Measurements from ENCODE around the gene PSEN2. TPM values are rescaled to one million over a fixed set of nuclear protein-coding genes. Genes with fewer than 3 reads are reported as not detected.

Gene PSEN2
- total RNA-seq, 4 donors from 2014 or later, result 14.9 to 28.5 (median 20.2) TPM

DNA sequence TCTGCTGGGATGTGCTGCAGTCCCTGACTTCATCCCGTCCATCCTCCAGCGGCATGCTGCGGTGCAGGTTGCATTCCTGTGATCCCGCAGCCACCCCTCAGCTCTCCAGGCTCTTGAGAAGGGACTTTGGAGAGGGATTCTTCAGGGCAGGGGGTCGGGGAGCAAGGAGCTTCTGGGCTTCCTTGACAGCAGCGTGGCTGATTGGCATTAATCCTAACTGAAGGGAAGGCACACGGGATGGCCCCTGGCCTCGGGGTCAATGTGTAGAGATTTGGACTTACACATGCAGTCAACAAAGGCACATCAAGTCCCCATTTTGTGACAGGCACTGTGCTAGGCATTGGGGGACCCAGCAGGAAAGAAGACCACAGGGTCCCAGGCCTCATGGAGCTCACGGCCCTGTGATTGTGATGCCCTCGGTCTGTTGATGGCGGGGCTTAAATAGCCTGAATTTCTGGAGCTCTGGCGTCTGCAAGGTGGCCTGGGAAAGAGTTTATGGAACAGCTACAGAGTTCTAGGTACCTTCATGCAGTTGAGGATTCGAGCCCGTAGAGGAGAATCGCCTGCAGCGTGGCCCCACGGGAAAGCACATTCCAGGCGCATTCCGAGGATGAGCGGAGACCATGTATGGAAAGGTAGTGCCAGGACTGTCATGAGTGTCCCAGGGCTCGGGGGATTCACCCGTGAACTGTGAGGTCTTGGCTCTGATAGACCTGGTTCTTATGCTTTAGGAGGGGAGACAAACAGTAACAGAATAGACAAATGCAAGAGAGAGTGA is 20.1 kb downstream of the PSEN2 start:
- H3K27ac ChIP-seq, result no peak overlapping the region
- peaks cover 43% of the 10 kb centered on the region for H3K36me3 ChIP-seq
- no peaks in the 10 kb centered on the region for H3K27me3 ChIP-seq
- DNase-seq (ENCODE audit: low spot score in 2 of 2), result no peak
- H3K4me3 ChIP-seq, result no peak overlapping the region
- WGBS, result 89% methylated on average over 22 of the region's 22 CpGs
- no peaks in the 10 kb centered on the region for H3K9me3 ChIP-seq
- peaks cover under 1% of the 10 kb centered on the region for H3K4me1 ChIP-seq
- TF ChIP-seq EP300 (IDR thresholded peaks at IDR 0.05), result no peak
- TF ChIP-seq POLR2A (IDR thresholded peaks at IDR 0.05), result no peak
- TF ChIP-seq, protein P1, sequence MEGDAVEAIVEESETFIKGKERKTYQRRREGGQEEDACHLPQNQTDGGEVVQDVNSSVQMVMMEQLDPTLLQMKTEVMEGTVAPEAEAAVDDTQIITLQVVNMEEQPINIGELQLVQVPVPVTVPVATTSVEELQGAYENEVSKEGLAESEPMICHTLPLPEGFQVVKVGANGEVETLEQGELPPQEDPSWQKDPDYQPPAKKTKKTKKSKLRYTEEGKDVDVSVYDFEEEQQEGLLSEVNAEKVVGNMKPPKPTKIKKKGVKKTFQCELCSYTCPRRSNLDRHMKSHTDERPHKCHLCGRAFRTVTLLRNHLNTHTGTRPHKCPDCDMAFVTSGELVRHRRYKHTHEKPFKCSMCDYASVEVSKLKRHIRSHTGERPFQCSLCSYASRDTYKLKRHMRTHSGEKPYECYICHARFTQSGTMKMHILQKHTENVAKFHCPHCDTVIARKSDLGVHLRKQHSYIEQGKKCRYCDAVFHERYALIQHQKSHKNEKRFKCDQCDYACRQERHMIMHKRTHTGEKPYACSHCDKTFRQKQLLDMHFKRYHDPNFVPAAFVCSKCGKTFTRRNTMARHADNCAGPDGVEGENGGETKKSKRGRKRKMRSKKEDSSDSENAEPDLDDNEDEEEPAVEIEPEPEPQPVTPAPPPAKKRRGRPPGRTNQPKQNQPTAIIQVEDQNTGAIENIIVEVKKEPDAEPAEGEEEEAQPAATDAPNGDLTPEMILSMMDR (IDR thresholded peaks at IDR 0.05), result no peak
- TF ChIP-seq POLR2AphosphoS5 (IDR thresholded peaks at IDR 0.05), result no peak

DNA sequence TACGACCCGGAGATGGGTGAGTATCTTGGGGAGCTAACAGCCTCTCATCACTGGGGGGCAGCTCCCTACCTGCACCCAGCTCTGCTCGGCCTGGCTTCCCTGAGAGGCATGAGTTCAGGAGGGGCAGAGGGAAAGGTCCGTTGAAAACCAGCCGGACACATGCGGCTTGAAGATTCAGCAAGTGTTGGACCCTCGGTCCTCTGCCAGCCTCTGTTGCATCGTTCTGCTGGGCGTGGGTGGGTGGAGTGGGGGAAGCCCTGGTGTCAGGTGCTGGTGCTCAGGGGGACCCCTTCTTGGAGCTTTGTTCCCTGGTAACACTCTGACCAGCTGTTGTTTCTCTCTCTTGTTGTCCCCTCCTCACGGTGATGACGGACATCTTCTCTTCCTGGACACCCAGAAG is 20.9 kb downstream of the PSEN2 start:
- H3K9me3 ChIP-seq, result no peaks in the 10 kb centered on the region
- 90% methylated on average over 11 of the region's 11 CpGs for WGBS
- H3K27me3 ChIP-seq, result no peaks in the 10 kb centered on the region
- peaks cover 4% of the 10 kb centered on the region for H3K4me1 ChIP-seq
- no peak overlapping the region for H3K4me3 ChIP-seq
- H3K27ac ChIP-seq, result no peak overlapping the region
- no peak for TF ChIP-seq POLR2AphosphoS5 (IDR thresholded peaks at IDR 0.05)
- TF ChIP-seq, protein P1 (IDR thresholded peaks at IDR 0.05), result no peak
- TF ChIP-seq POLR2A (IDR thresholded peaks at IDR 0.05), result no peak
- TF ChIP-seq EP300 (IDR thresholded peaks at IDR 0.05), result no peak
- H3K36me3 ChIP-seq, result peaks cover 48% of the 10 kb centered on the region
- no peak for DNase-seq (ENCODE audit: low spot score in 2 of 2)

DNA sequence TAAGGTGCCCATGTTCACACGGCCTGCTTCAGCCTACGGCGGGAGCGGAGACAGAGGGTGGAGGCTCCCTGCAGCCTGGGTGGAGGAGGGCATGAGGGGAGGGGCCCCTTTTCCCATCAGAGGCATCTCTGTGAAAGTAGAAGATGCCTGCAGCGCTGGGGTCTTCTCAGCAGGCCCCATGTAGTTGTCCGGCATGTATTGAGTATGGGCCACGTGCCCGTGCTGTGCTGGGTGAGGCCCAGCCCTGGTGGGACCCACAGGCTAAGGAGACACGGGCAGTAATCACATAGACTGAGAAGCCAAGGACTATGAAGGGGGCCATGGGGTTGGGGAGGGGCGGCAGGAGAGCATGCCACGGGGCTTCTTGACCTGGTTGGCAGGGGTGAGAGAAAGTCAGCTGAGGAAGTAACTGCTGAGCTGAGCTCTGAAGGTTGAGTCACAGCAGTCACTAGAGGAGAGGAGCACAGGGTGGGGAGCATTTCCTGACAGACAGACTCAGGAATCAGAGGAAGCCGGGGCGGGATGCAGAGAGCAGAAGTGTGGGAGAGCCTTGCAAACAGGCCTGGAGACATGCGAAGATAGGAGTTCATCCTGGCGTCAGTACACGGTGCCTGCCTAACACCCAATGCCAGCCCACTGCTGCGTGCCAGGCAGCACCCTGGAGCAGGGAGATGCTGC is 21.6 kb downstream of the PSEN2 start:
- no peak for DNase-seq (ENCODE audit: low spot score in 2 of 2)
- no peak for TF ChIP-seq POLR2A (IDR thresholded peaks at IDR 0.05)
- TF ChIP-seq EP300 (IDR thresholded peaks at IDR 0.05), result no peak
- TF ChIP-seq, protein P1 (IDR thresholded peaks at IDR 0.05), result no peak
- no peak for TF ChIP-seq POLR2AphosphoS5 (IDR thresholded peaks at IDR 0.05)
- Histone ChIP-seq H3K27ac (no peak overlapping the region), H3K9me3 (no peaks in the 10 kb centered on the region), H3K27me3 (no peaks in the 10 kb centered on the region), H3K36me3 (peaks cover 48% of the 10 kb centered on the region), H3K4me3 (no peak overlapping the region), H3K4me1 (peaks cover 4% of the 10 kb centered on the region)
- 71% methylated on average over 15 of the region's 17 CpGs for WGBS

DNA sequence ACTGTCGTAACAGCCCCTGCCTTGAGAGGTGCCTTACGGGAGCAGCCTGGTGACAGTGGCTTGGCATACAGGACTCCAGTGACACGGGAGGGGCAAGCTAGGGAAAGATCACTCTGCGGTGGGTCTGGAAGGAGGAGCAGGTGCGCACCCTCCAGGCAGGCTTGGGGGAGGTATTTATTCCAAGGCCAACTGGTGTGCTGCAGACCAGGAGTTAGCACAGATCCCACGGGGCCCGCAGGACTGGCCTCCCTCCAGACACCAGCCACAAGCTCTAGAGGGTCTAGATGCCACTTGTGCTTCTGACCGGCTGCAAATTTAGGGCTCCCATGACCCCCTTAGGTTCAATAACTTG is 22.1 kb downstream of the PSEN2 start:
- H3K4me3 ChIP-seq, result no peak overlapping the region
- no peaks in the 10 kb centered on the region for H3K27me3 ChIP-seq

DNA sequence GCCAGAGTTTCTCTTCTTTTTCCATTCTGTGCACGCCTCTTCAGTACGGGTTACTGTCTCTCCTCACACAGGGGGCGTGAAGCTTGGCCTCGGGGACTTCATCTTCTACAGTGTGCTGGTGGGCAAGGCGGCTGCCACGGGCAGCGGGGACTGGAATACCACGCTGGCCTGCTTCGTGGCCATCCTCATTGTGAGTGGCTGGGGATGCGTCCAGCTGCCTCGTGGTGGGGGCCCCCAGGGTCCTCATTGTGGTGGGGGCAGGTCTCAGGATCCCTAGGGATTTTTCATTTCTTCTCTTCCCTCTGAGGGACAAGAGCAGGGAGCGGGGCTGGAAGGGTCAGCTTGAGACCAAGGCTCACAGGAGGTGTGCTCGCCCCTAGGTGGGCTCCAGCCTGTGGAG is 23.5 kb downstream of the PSEN2 start:
- 98% methylated on average over 10 of the region's 13 CpGs for WGBS
- Histone ChIP-seq H3K4me3 (no peak overlapping the region), H3K27me3 (no peaks in the 10 kb centered on the region), H3K36me3 (peaks cover 48% of the 10 kb centered on the region), H3K9me3 (no peaks in the 10 kb centered on the region), H3K4me1 (peaks cover 4% of the 10 kb centered on the region), H3K27ac (no peak overlapping the region)
- no peak for DNase-seq (ENCODE audit: low spot score in 2 of 2)
- TF ChIP-seq, protein P1 (IDR thresholded peaks at IDR 0.05), result no peak
- TF ChIP-seq POLR2A (IDR thresholded peaks at IDR 0.05) (no peak), POLR2AphosphoS5 (IDR thresholded peaks at IDR 0.05) (no peak), EP300 (IDR thresholded peaks at IDR 0.05) (no peak)

More for the DNA sequence above, 22.1 kb downstream of the PSEN2 start:
- H3K36me3 ChIP-seq, result peaks cover 48% of the 10 kb centered on the region
- DNase-seq (ENCODE audit: low spot score in 2 of 2), result no peak
- H3K9me3 ChIP-seq, result no peaks in the 10 kb centered on the region
- TF ChIP-seq POLR2AphosphoS5 (IDR thresholded peaks at IDR 0.05) (no peak), POLR2A (IDR thresholded peaks at IDR 0.05) (no peak)
- peaks cover 4% of the 10 kb centered on the region for H3K4me1 ChIP-seq
- 60% methylated on average over 6 of the region's 8 CpGs for WGBS
- H3K27ac ChIP-seq, result no peak overlapping the region

Measured in suprapubic skin (tissue), 4 donors.